Measurements from ENCODE around the gene GNPTG.

GRCh38 chr16:1395444-1396031 is 43.8 kb downstream of the GNPTG start:
- TF ChIP-seq CTCF (conservative IDR thresholded peaks at IDR 0.05) (no peak), EZH2 (IDR thresholded peaks at IDR 0.05; ENCODE audit: low read depth) (no peak)
